ENCODE data around the gene FLT1.

FLT1 gene

GRCh38 chr13:28498481-28499115 lies 3.7 kb upstream of the FLT1 start:
- no peaks in the 10 kb centered on the region for H3K9me3 ChIP-seq
- H3K4me1 ChIP-seq = peaks cover 0 to 21% (median 21%) of the 10 kb centered on the region in 4 donors
- DNase-seq = no peak
- TF ChIP-seq CTCF (IDR thresholded peaks at IDR 0.05) = no peak
- no peaks in the 10 kb centered on the region for H3K36me3 ChIP-seq
- no peak overlapping the region for H3K4me3 ChIP-seq
- no peak overlapping the region for H3K27ac ChIP-seq
- peaks cover 0 to 29% of the 10 kb centered on the region in 2 donors for H3K27me3 ChIP-seq
- intact Hi-C loops (cut with DNase I; ENCODE audit: low total_unique reads) = no loop called here

- TF ChIP-seq CTCF (IDR thresholded peaks at IDR 0.05) = no peak
Measured at GRCh38 chr13:28497143-28497876, 2.4 kb upstream of the FLT1 start.

GRCh38 chr13:28496188-28496564 lies 1.2 kb upstream of the FLT1 start:
- no peak for DNase-seq
- intact Hi-C loops (cut with DNase I; ENCODE audit: low total_unique reads) = no loop called here
- Histone ChIP-seq H3K4me1 (peaks cover 0 to 24% (median 24%) of the 10 kb centered on the region in 4 donors), H3K27ac (no peak overlapping the region), H3K36me3 (no peaks in the 10 kb centered on the region), H3K4me3 (no peak overlapping the region), H3K27me3 (peaks cover 0 to 50% of the 10 kb centered on the region in 2 donors), H3K9me3 (no peaks in the 10 kb centered on the region)
- TF ChIP-seq CTCF (IDR thresholded peaks at IDR 0.05) = no peak

More at GRCh38 chr13:28497143-28497876, 2.4 kb upstream of the FLT1 start:
- Histone ChIP-seq H3K4me1 (peaks cover 0 to 24% (median 24%) of the 10 kb centered on the region in 4 donors), H3K27me3 (peaks cover 0 to 42% of the 10 kb centered on the region in 2 donors), H3K27ac (no peak overlapping the region), H3K9me3 (no peaks in the 10 kb centered on the region), H3K4me3 (no peak overlapping the region), H3K36me3 (no peaks in the 10 kb centered on the region)
- no peak for DNase-seq
- intact Hi-C loops (cut with DNase I; ENCODE audit: low total_unique reads) = no loop called here

- intact Hi-C loops (cut with DNase I; ENCODE audit: low total_unique reads) = no loop called here
- DNase-seq = no peak
- Histone ChIP-seq H3K4me3 (peak overlapping the region; percentile 46 to 49), H3K9me3 (no peaks in the 10 kb centered on the region), H3K27me3 (peaks cover 0 to 55% of the 10 kb centered on the region in 2 donors), H3K4me1 (peaks cover 0 to 24% (median 24%) of the 10 kb centered on the region in 4 donors), H3K36me3 (no peaks in the 10 kb centered on the region), H3K27ac (no peak overlapping the region)
- no peak for TF ChIP-seq CTCF (IDR thresholded peaks at IDR 0.05)
Measured at GRCh38 chr13:28495538-28496187, 735 bp upstream of the FLT1 start.

GRCh38 chr13:28494504-28494777 lies 487 bp downstream of the FLT1 start:
- DNase-seq = no peak
- Histone ChIP-seq H3K36me3 (no peaks in the 10 kb centered on the region), H3K27ac (peak overlapping the region in 1 of 2 donors; percentile 6), H3K9me3 (no peaks in the 10 kb centered on the region), H3K4me1 (peaks cover 0 to 24% (median 24%) of the 10 kb centered on the region in 4 donors), H3K27me3 (peaks cover 0 to 64% of the 10 kb centered on the region in 2 donors), H3K4me3 (peak overlapping the region; percentile 46 to 49)
- TF ChIP-seq CTCF (IDR thresholded peaks at IDR 0.05) = no peak
- intact Hi-C loops (cut with DNase I; ENCODE audit: low total_unique reads) = no loop called here

Data from tibial artery (tissue), 4 donors.